ENCODE data around the gene SFXN1.

The SFXN1 gene

DNA sequence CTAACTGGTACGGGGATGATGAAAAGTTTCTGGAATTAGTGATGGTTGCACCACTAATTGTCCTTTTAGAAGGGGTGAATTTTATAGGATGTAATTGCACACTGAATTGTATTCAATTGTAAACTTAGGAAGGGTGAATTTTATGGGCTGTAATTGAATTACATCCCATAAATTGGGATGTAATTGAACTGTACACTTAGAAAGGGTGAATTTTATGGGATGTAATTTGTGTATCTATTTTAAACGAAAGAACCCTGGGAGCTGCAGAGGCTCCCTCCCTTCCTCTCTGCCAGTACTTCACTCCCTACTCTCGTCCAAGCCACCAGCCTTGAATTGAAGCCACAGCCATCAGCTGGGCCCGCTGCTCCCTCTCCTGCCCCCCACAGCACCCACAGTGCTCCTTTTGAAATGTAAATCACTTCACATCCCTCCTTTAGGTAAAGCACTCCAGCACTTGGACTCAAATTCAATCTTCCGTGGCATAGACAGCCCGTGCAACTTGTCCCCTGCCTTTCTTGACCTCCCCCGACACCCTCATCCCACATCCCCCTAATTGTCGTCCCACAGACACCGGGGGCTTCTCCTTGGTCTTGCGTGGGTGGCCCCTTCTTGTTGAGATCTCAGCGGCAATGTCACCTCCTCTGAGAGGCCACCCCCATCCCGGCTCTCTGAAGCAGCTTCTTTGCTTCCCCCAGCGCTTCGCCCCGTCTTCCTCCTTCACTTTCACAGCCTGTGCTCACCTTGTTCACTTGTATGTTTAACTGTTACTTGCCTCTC is 95.3 kb downstream of the SFXN1 start:
- DNase-seq (ENCODE audit: low read depth in 2 of 2): no peak

DNA sequence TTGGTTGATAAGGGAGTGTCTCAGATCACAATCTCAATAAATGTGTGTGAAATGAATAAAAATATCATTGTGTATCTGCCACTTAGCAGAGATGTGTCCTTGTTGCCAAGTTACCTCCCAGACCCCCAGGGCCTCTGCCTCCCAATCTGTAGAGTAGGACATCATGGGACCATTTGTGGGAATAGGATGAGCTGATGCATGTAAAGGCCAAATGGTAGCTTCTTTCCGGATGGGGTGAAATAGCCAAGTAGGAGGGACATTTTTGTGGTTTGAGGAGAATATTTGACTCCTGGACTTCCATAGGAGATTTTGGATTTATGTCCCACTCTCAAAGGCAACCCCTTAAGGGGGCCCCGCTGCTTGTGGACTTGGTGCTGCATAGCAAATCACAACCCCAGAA is 96.9 kb downstream of the SFXN1 start:
- no peak for DNase-seq (ENCODE audit: low read depth in 2 of 2)

- DNase-seq (ENCODE audit: low read depth in 2 of 2): no peak
These were observed 97.7 kb downstream of the SFXN1 start for GRCh38 chr5:175576096-175576495.

DNA sequence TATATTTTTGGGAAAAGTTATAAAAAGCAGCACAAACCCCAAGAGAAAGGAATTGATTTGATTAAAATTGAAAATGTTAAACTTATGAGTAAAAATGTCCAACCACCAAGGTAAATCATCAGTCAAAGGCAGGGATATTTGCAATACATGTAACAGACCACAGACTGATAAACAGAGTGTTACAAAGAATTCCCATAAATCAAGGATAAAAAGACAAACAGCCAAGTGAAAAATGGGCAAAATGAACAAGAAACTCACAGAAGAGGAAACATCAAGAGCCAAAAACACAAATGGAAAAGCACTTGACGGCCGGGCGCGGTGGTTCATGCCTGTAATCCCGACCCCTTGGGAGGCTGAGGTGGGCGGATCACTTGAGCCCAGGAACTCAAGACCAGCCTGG is 98.2 kb downstream of the SFXN1 start:
- no peak for DNase-seq (ENCODE audit: low read depth in 2 of 2)
